DMS153 treated with DMSO at 0.1 percent for 48 hours (cell line): ENCODE measurements around the gene PLD5.
"Not testable (repeated sequence)": the region's sequence is repeated elsewhere in the genome, so short reads cannot be mapped to it uniquely, and the experiment has no call there.

Experiments
- DNase-seq: peaks from one replicate; lab custom pipeline; 2025; ENCODE audit not compliant: unreplicated experiment; lab: John Stamatoyannopoulos, UW

The PLD5 gene

GRCh38 chr1:242288067-242288466, 236.4 kb downstream of the PLD5 start:
- not testable (repeated sequence) for DNase-seq

GRCh38 chr1:242282758-242283485, 241.6 kb downstream of the PLD5 start:
- not testable (repeated sequence) for DNase-seq

GRCh38 chr1:242278406-242278805, 246.1 kb downstream of the PLD5 start:
- not testable (repeated sequence) for DNase-seq

- DNase-seq, result not testable (repeated sequence)
Measured at GRCh38 chr1:242276769-242277168, 247.7 kb downstream of the PLD5 start.

- DNase-seq, result not testable (repeated sequence)
Measured at GRCh38 chr1:242267004-242267403, 257.5 kb downstream of the PLD5 start.

- DNase-seq, result not testable (repeated sequence)
Measured at GRCh38 chr1:242264419-242264818, 260.1 kb downstream of the PLD5 start.

- DNase-seq, result no peak
Measured at GRCh38 chr1:242245255-242245654, 279.2 kb downstream of the PLD5 start.

- no peak for DNase-seq
Measured at GRCh38 chr1:242243472-242243871, 281.0 kb downstream of the PLD5 start.

GRCh38 chr1:242242983-242243382, 281.5 kb downstream of the PLD5 start:
- DNase-seq, result no peak

- DNase-seq, result no peak
Measured at GRCh38 chr1:242241936-242242335, 282.6 kb downstream of the PLD5 start.

- no peak for DNase-seq
Measured at GRCh38 chr1:242240691-242241090, 283.8 kb downstream of the PLD5 start.

- DNase-seq, result no peak
Measured at GRCh38 chr1:242240077-242240476, 284.4 kb downstream of the PLD5 start.

GRCh38 chr1:242239398-242239797, 285.1 kb downstream of the PLD5 start:
- DNase-seq, result no peak

GRCh38 chr1:242237051-242237450, 287.4 kb downstream of the PLD5 start:
- no peak for DNase-seq

- no peak for DNase-seq
Measured at GRCh38 chr1:242228991-242229390, 295.5 kb downstream of the PLD5 start.

GRCh38 chr1:242225767-242226573, 298.5 kb downstream of the PLD5 start:
- DNase-seq, result no peak

GRCh38 chr1:242224878-242225766, 299.4 kb downstream of the PLD5 start:
- DNase-seq, result not testable (repeated sequence)

GRCh38 chr1:242224461-242224860, 300.0 kb downstream of the PLD5 start:
- DNase-seq, result no peak

- no peak for DNase-seq
Measured at GRCh38 chr1:242219905-242220304, 304.6 kb downstream of the PLD5 start.

- no peak for DNase-seq
Measured at GRCh38 chr1:242219298-242219901, 305.1 kb downstream of the PLD5 start.

- DNase-seq, result no peak
Measured at GRCh38 chr1:242216368-242216767, 308.1 kb downstream of the PLD5 start.
